ENCODE results near the gene TMEM253.

- TF ChIP-seq, protein P1, sequence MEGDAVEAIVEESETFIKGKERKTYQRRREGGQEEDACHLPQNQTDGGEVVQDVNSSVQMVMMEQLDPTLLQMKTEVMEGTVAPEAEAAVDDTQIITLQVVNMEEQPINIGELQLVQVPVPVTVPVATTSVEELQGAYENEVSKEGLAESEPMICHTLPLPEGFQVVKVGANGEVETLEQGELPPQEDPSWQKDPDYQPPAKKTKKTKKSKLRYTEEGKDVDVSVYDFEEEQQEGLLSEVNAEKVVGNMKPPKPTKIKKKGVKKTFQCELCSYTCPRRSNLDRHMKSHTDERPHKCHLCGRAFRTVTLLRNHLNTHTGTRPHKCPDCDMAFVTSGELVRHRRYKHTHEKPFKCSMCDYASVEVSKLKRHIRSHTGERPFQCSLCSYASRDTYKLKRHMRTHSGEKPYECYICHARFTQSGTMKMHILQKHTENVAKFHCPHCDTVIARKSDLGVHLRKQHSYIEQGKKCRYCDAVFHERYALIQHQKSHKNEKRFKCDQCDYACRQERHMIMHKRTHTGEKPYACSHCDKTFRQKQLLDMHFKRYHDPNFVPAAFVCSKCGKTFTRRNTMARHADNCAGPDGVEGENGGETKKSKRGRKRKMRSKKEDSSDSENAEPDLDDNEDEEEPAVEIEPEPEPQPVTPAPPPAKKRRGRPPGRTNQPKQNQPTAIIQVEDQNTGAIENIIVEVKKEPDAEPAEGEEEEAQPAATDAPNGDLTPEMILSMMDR (IDR thresholded peaks at IDR 0.05; ENCODE audit: low read depth, low read length, missing input control) = no peak
- TF ChIP-seq ZBTB33 (IDR thresholded peaks at IDR 0.05) (no peak), REST (IDR thresholded peaks at IDR 0.05) (no peak), SP1 (IDR thresholded peaks at IDR 0.05) (no peak), NR2F2 (IDR thresholded peaks at IDR 0.05) (no peak), HNF4A (conservative IDR thresholded peaks at IDR 0.05) (no peak), JUND (IDR thresholded peaks at IDR 0.05) (no peak), TAF1 (conservative IDR thresholded peaks at IDR 0.05) (no peak)
Observed at GRCh38 chr14:21145437-21145836, 44.6 kb downstream of the TMEM253 start.

Data from liver (tissue), 3 donors.